Endothelial cell of umbilical vein (primary cell): ENCODE measurements around the gene TCF23. TPM values are rescaled to one million over a fixed set of nuclear protein-coding genes. Genes with fewer than 3 reads are reported as not detected.

Experiments used
- BruUV-seq: library from RNA; stranded (reverse); fragments of 400-500 nt; replicated peaks from 2 replicates; lab custom pipeline; 2021; lab: Mats Ljungman, UMichigan
- CTCF ChIA-PET: fragments of 300-600, 350-600 bp; sonication (Branson Sonifier 250); formaldehyde crosslinking; loops from one replicate; lab custom pipeline; 2021; ENCODE audit warnings: antibody characterized with exemption, inconsistent platforms; lab: Charles Lee
- POLR2A ChIA-PET: fragments of 300-600, 350-600 bp; sonication (Branson Sonifier 250); formaldehyde crosslinking; loops from one replicate; lab custom pipeline; 2021; ENCODE audit warnings: antibody characterized with exemption, inconsistent platforms; lab: Charles Lee
- DNase-seq: peaks from one replicate; pipeline ENCODE4 v3.0.0-alpha.2; 2011; ENCODE audit warnings: low read depth, low spot score
- FAIRE-seq: peaks from 2 replicates; lab custom pipeline; 2011; peaks lifted over from hg19 to GRCh38; lab: Jason Lieb, UNC
- H2AFZ ChIP-seq: 2 replicates; pipeline ENCODE4 v1.6.0; 2012; ENCODE audit warnings: low read depth, low read length, control low read depth, inconsistent platforms
- H3K27ac ChIP-seq: 2 replicates; pipeline ENCODE4 v1.5.1; 2011; ENCODE audit warnings: low read depth, mild to moderate bottlenecking, control low read depth, low read length, moderate library complexity; ENCODE audit not compliant: insufficient read depth
- H3K27me3 ChIP-seq, 2 experiments: 2 replicates each; pipeline versions ENCODE4 v1.6.0 to v1.6.1; 2011; ENCODE audit warnings: low read length in 2 of 2, mixed read lengths in 1 of 2; ENCODE audit not compliant: control insufficient read depth in 2 of 2, insufficient read depth in 2 of 2
- H3K36me3 ChIP-seq, 2 experiments: 2 replicates in 1 of 2; 3 replicates in 1 of 2; pipeline ENCODE4 v1.5.1; 2011; ENCODE audit warnings: low read length in 2 of 2, mild to moderate bottlenecking in 1 of 2, moderate library complexity in 1 of 2; ENCODE audit not compliant: control insufficient read depth in 2 of 2, insufficient read depth in 2 of 2; ENCODE audit errors: extremely low read depth in 1 of 2
- H3K4me1 ChIP-seq: 3 replicates; pipeline ENCODE4 v1.5.1; 2011; ENCODE audit warnings: mild to moderate bottlenecking, low read length; ENCODE audit not compliant: control insufficient read depth, insufficient read depth; ENCODE audit errors: extremely low read depth
- H3K4me2 ChIP-seq: 2 replicates; pipeline ENCODE4 v1.6.1; 2011; ENCODE audit warnings: low read length, control low read depth, mixed read lengths; ENCODE audit not compliant: insufficient read depth
- H3K4me3 ChIP-seq, 3 experiments: fragments of 200-600 bp in 1 of 3; sonication (generic), shearing (Covaris generic) in 1 of 3; replicated peaks in 1 of 3; 2 replicates each; pipeline ENCODE4 v1.5.1; 2011 to 2016; ENCODE audit warnings: control low read depth in 3 of 3, low read length in 3 of 3, mild to moderate bottlenecking in 2 of 3, inconsistent platforms in 1 of 3, low read depth in 1 of 3, moderate library complexity in 1 of 3; ENCODE audit not compliant: insufficient read depth in 1 of 3
- H3K79me2 ChIP-seq: 2 replicates; pipeline ENCODE4 v1.6.0; 2012; ENCODE audit warnings: low read length, inconsistent platforms; ENCODE audit not compliant: control insufficient read depth, insufficient read depth
- H3K9ac ChIP-seq: replicated peaks from 2 replicates; pipeline ENCODE3; 2011; ENCODE audit warnings: low read length, control low read depth; ENCODE audit not compliant: insufficient read depth; ENCODE audit errors: extremely low read depth
- H3K9me1 ChIP-seq: replicated peaks from 3 replicates; pipeline ENCODE4 v1.6.0; 2011; ENCODE audit warnings: mild to moderate bottlenecking, low read length; ENCODE audit not compliant: control insufficient read depth, insufficient read depth; ENCODE audit errors: extremely low read depth
- H3K9me3 ChIP-seq: replicated peaks from 2 replicates; pipeline ENCODE4 v1.5.1; 2012; ENCODE audit warnings: low read length, inconsistent platforms; ENCODE audit not compliant: control insufficient read depth, insufficient read depth
- H4K20me1 ChIP-seq: replicated peaks from 2 replicates; pipeline ENCODE3; 2011; ENCODE audit warnings: mild to moderate bottlenecking, low read length; ENCODE audit not compliant: control insufficient read depth, insufficient read depth; ENCODE audit errors: extremely low read depth
- EZH2 ChIP-seq: IDR thresholded peaks from 2 replicates; pipeline ENCODE4 v1.6.1; 2012; ENCODE audit warnings: borderline replicate concordance, low read depth, mild to moderate bottlenecking, moderate library complexity, low read length, inconsistent platforms; ENCODE audit not compliant: severe bottlenecking
- FOS ChIP-seq: IDR thresholded peaks from 2 replicates; pipeline ENCODE4 v1.6.1; 2011; ENCODE audit warnings: mild to moderate bottlenecking, low read length, moderate library complexity, borderline replicate concordance; ENCODE audit not compliant: insufficient read depth
- GATA2 ChIP-seq: IDR thresholded peaks from 2 replicates; pipeline ENCODE4 v1.7.0; 2011; ENCODE audit warnings: low read depth, mild to moderate bottlenecking, moderate library complexity, mixed read lengths, low read length; ENCODE audit not compliant: insufficient read length, insufficient read depth
- JUN ChIP-seq: IDR thresholded peaks from 2 replicates; pipeline ENCODE4 v1.6.1; 2011; ENCODE audit warnings: borderline replicate concordance, low read depth; ENCODE audit not compliant: insufficient read length, insufficient read depth
- MYC ChIP-seq: IDR thresholded peaks from one replicate; pipeline ENCODE4 v1.6.1; 2011; ENCODE audit warnings: mild to moderate bottlenecking, low read depth, low read length
- POLR2A ChIP-seq: IDR thresholded peaks from 2 replicates; pipeline ENCODE4 v1.6.1; 2012; ENCODE audit warnings: low read depth, mild to moderate bottlenecking, control low read depth, low read length
- POLR2AphosphoS5 ChIP-seq: IDR thresholded peaks from 2 replicates; pipeline ENCODE4 v1.6.1; 2012; ENCODE audit warnings: low read depth, mild to moderate bottlenecking, control low read depth, low read length, moderate library complexity; ENCODE audit not compliant: insufficient read depth
- dilution Hi-C: fragments of 300-500 bp; cut with MboI; formaldehyde crosslinking; loops from one replicate; pipeline ENCODE4 v1.15.0; 2019; ENCODE audit warnings: low sequenced_read_pairs; ENCODE audit not compliant: extremely low pct_ligation_motif_present
- intact Hi-C: fragments of 100-400 bp; cut with micrococcal nuclease; formaldehyde crosslinking; loops from one replicate; pipeline ENCODE4 v1.10.0; 2022
- polyA plus RNA-seq, 4 experiments: library from polyadenylated mRNA; depleted of rRNA in 3 of 4; stranded (reverse) in 3 of 4; unstranded in 1 of 4; fragments of >200 nt; gene quantifications; 2 replicates each; pipeline versions ENCODE4 v1.2.1 to v1.2.3, GENCODE V29; 2011 to 2012; ENCODE audit warnings: missing spikeins in 1 of 4
- total RNA-seq: library from RNA; stranded (reverse); gene quantifications from 2 replicates; pipeline ENCODE4 v1.2.3, GENCODE V29; 2021
- TF ChIP-seq, protein P1 (sequence below): IDR thresholded peaks from 2 replicates; pipeline ENCODE4 v1.6.1; 2011; ENCODE audit not compliant: insufficient read depth, insufficient read length
- TF ChIP-seq, protein P2 (sequence below), 2 donors: IDR thresholded peaks; 1 replicate in 1 of 2; 2 replicates in 1 of 2; pipeline ENCODE4 v1.5.1; 2011; ENCODE audit warnings: low read length in 2 of 2, mild to moderate bottlenecking in 2 of 2, moderate library complexity in 2 of 2, control low read depth in 1 of 2, inconsistent platforms in 1 of 2, low read depth in 1 of 2; ENCODE audit not compliant: insufficient read depth in 1 of 2; ENCODE audit errors: extremely low read depth in 1 of 2

The TCF23 gene
- total and polyA plus RNA-seq, 2 donors (not counting 3 experiments of a cell fraction or from before 2014, with no cell fraction given): not detected

DNA sequence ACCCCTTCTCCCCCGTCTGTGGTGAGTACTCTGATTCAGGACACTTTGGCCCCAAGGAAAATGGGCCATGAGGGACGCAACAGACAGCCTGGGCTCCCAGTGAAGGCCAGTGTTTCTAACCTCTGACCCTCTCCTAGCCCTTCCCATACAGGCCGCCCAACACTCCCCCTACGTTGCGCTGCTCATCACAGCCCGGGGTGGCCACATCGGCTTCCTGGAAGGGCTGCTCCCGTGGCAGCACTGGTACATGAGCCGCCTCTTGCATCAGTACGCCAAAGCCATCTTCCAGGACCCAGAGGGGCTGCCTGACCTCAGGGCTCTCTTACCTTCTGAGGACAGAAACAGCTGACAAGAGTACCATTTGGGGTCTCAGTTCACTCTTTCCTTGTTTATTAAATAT is 18.4 kb upstream of the TCF23 start:
- FAIRE-seq (no peak), DNase-seq (no peak)
- intact Hi-C loops: no loop called here
- BruUV-seq: no TSS peak
- no peak overlapping the region for H3K27ac ChIP-seq
- no peaks in the 10 kb centered on the region for H3K27me3 ChIP-seq
- H3K4me1 ChIP-seq: peaks cover 10% of the 10 kb centered on the region
- H3K4me2 ChIP-seq: no peak overlapping the region
- no peak overlapping the region for H2AFZ ChIP-seq
- no peak overlapping the region for H3K9ac ChIP-seq
- H3K36me3 ChIP-seq: peaks cover 6 to 27% of the 10 kb centered on the region in 2 experiments
- no peaks in the 10 kb centered on the region for H3K9me1 ChIP-seq
- no peak overlapping the region for H3K4me3 ChIP-seq
- ChIA-PET CTCF (no interaction called here), POLR2A (no interaction called here)
- H3K79me2 ChIP-seq: peaks cover 18% of the 10 kb centered on the region
- no peak for TF ChIP-seq EZH2
- no peak for TF ChIP-seq MYC
- no peak for TF ChIP-seq GATA2
- TF ChIP-seq JUN: no peak
- TF ChIP-seq POLR2A: no peak
- no peak for TF ChIP-seq FOS
- TF ChIP-seq, protein P1, sequence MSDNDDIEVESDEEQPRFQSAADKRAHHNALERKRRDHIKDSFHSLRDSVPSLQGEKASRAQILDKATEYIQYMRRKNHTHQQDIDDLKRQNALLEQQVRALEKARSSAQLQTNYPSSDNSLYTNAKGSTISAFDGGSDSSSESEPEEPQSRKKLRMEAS: no peak
- no peak for TF ChIP-seq POLR2AphosphoS5
- TF ChIP-seq, protein P2, sequence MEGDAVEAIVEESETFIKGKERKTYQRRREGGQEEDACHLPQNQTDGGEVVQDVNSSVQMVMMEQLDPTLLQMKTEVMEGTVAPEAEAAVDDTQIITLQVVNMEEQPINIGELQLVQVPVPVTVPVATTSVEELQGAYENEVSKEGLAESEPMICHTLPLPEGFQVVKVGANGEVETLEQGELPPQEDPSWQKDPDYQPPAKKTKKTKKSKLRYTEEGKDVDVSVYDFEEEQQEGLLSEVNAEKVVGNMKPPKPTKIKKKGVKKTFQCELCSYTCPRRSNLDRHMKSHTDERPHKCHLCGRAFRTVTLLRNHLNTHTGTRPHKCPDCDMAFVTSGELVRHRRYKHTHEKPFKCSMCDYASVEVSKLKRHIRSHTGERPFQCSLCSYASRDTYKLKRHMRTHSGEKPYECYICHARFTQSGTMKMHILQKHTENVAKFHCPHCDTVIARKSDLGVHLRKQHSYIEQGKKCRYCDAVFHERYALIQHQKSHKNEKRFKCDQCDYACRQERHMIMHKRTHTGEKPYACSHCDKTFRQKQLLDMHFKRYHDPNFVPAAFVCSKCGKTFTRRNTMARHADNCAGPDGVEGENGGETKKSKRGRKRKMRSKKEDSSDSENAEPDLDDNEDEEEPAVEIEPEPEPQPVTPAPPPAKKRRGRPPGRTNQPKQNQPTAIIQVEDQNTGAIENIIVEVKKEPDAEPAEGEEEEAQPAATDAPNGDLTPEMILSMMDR (IDR thresholded peaks at IDR 0.05; ENCODE audit: extremely low read depth in 1 of 2, insufficient read depth in 1 of 2, low read depth in 1 of 2, low read length in 2 of 2): no peak
- dilution Hi-C loops: no loop called here
- no peaks in the 10 kb centered on the region for H4K20me1 ChIP-seq
- H3K9me3 ChIP-seq: no peaks in the 10 kb centered on the region
